HG02885 (cell line): ENCODE data around the gene SLC16A12.
"Not testable (repeated sequence)": the region's sequence is repeated elsewhere in the genome, so short reads cannot be mapped to it uniquely, and the experiment has no call there.

Source experiments
- ATAC-seq: cut with Tn5 transposase; IDR thresholded peaks from one replicate; pipeline ENCODE4 v1.9.1; 2021; ENCODE audit warnings: mild to moderate bottlenecking; ENCODE audit not compliant: unreplicated experiment, poor library complexity

Gene SLC16A12

DNA sequence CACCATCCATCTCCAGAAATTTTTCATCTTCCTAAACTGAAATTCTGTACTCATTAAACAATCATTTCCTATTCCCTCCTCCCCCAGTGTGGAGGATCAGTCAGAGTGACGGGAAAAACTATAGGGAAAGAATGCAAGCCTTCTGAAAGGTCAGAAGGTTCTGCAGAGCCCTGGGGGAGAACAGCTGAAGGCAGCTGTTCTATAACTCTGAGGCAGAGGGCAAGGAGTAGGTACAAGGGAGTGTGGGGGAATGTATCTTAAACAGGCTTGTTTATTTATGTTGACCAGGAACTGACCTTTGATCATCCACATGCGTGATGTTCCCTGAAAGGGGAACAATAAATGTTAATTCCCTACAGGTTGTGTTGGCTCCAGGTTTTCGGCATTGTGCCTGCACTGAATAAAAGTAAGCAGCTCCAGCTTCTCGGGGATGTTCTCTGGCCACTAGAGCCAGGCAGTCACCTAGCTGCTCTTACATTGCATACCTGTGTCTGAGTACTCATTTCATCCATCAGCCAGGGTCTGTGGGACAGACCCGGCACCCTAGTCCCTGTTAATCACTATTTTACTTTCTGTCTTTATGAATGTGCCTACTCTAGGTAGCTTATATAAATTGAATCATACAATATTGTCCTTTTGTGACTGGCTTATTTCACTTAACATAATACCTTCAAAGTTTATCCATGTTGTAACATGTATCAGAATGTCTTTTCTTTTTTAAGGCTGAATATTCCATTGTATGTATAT lies 137.2 kb downstream of the SLC16A12 start:
- no peak for ATAC-seq

GRCh38 chr10:89395141-89395540 lies 140.3 kb downstream of the SLC16A12 start:
- ATAC-seq, result no peak

GRCh38 chr10:89393898-89394297 lies 141.5 kb downstream of the SLC16A12 start:
- ATAC-seq, result no peak

DNA sequence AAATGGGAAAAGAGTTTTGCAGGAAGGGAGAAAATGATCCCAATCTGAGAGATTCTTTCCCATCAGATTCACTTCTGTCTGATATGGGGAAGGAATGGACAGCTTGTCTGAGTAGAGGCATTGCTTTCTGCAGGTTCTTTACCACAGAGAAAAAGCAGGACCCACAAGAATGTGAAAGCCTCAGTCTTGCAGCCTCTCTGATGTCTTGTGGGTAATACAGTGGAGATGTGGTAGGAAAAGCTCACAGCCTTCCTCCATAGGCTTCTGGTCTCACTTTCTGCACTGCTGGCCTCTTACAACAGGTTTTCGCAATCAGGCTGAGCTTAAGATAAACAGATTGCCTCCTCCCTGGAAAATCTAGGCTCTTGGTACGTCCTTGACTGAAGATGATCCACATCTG lies 142.4 kb downstream of the SLC16A12 start:
- ATAC-seq, result no peak

- ATAC-seq, result peak; percentile 76
Measured at GRCh38 chr10:89391907-89392756, 143.3 kb downstream of the SLC16A12 start, which contains the start of gene IFIT1. Gene IFIT1 (plus strand): TSS chr10:89392623. CDS start chr10:89392713, 90 bp downstream.

DNA sequence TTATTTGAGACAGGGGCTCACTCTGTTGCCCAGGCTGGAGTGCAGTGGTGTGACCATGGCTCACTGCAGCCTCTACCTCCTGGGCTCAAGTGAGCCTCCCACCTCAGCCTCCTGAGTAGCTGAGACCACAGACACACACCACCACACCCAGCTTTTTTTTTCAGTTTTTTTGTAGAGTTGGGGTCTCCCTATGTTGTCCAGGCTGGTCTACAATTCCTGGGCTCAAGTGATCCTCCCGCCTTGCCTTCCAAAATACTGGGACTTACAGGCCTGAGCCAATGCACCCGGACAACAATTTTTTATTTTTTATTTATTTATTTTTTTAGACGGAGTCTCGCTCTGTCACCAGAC lies 144.2 kb downstream of the SLC16A12 start:
- not testable (repeated sequence) for ATAC-seq

GRCh38 chr10:89390476-89391225 lies 144.7 kb downstream of the SLC16A12 start:
- no peak for ATAC-seq

- ATAC-seq, result no peak
Measured at GRCh38 chr10:89389254-89389653, 146.1 kb downstream of the SLC16A12 start.

DNA sequence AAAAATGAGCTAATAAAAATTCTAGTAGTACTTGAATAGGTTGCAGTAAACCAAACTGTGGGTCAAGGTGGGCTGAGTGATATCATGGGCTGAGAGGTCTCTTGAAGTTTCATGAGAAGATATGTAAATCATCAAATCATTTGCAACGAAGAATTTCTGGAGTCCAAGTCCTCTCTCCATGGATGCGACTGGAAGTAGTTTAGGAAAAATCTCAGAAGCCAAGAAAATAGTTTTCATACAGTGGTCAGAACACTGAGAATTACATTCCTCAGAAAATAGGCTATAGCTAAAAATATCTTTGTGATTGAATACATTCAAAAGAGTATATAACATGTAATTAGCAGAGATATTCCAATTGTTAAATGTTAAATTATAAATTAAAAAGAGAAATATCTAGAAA lies 146.6 kb downstream of the SLC16A12 start:
- no peak for ATAC-seq

DNA sequence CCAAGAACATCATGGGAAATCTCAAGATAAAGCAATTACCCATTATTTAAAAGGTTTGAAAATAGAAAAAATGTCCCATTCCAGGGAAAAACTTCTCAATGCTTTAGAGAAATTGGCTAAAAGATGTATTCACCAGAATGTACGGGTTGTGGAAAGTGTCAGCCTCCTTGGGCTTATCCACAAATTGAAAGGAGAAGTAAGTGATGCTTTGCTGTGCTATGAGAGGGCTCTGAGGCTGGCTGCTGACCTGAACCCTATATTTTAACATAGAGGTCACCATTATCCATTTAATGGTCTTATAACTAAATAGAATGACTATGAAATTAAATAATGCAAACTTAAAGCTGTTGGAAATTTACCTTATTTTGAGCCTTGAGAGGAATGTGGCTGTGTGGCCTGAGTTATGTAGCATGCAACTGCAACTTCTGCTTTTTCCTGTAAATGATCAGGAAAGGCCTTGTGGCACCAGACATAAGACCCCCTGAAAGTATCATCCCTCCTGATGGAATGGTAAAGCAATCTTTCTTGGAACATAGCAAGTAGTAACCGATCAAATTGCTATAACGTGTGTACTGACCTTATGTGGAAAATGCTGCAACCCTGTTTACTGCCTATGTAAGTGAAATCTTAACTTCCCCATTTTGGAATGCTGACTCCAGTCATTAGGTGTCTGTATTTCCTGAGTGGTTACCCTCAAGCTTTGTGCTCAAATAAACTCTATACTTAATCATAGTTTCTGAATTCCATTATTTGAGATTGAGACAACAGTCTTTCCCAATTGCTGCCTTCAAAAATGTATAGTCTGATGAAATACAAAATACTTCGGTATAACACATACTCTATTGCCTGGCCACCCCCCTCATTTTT lies 150.7 kb downstream of the SLC16A12 start:
- ATAC-seq, result no peak

GRCh38 chr10:89382757-89383156 lies 152.6 kb downstream of the SLC16A12 start:
- no peak for ATAC-seq
